Tibial artery (tissue), 4 donors: Measurements from ENCODE around the gene RASL10A.

Source experiments
- DNase-seq, 2 donors: peaks; one replicate each; pipeline ENCODE4 v3.0.0-alpha.2; 2019
- H3K27ac ChIP-seq, 2 donors: fragments of 200-600 bp; sonication (generic) in 1 of 2; 1 replicate in 1 of 2; 2 replicates in 1 of 2; pipeline ENCODE4 v1.5.1; 2018 to 2019; ENCODE audit warnings: mild to moderate bottlenecking in 1 of 2
- H3K27me3 ChIP-seq, 2 donors: fragments of 200-600 bp; sonication (generic) in 1 of 2; one replicate each; pipeline versions ENCODE4 v1.5.1 to v1.6.0; 2016 to 2019
- H3K36me3 ChIP-seq, 3 donors: fragments of 200-600 bp; sonication (generic) in 2 of 3; one replicate each; pipeline ENCODE4 v1.5.1; 2016 to 2019; ENCODE audit warnings: mild to moderate bottlenecking in 2 of 3
- H3K4me1 ChIP-seq, 4 donors: fragments of 200-600 bp; sonication (generic) in 2 of 4; 1 replicate in 3 of 4; 2 replicates in 1 of 4; pipeline ENCODE4 v1.5.1; 2016 to 2019
- H3K4me3 ChIP-seq, 2 donors: fragments of 200-600 bp; sonication (generic) in 1 of 2; 1 replicate in 1 of 2; 2 replicates in 1 of 2; pipeline ENCODE4 v1.5.1; 2018 to 2019; ENCODE audit warnings: mild to moderate bottlenecking in 2 of 2
- H3K9me3 ChIP-seq, 3 donors: fragments of 200-600 bp; sonication (generic) in 1 of 3; one replicate each; pipeline ENCODE4 v1.5.1; 2016 to 2019
- intact Hi-C: fragments of 100-400 bp; cut with DNase I; formaldehyde crosslinking; loops from one replicate; pipeline ENCODE4 v1.15.0; 2023; ENCODE audit warnings: low total_unique reads
- TF ChIP-seq, protein P1 (sequence below), 2 experiments: fragments of 200-600 bp in 1 of 2; fragments of 450-650 bp in 1 of 2; IDR thresholded peaks; one replicate each; pipeline ENCODE4 v1.5.1; 2017 to 2019; ENCODE audit warnings: antibody characterized with exemption in 2 of 2, mild to moderate bottlenecking in 1 of 2, moderate library complexity in 1 of 2

RASL10A gene

GRCh38 chr22:29329581-29329980 lies 14.1 kb upstream of the RASL10A start:
- H3K27ac ChIP-seq, result no peak overlapping the region
- TF ChIP-seq, protein P1, sequence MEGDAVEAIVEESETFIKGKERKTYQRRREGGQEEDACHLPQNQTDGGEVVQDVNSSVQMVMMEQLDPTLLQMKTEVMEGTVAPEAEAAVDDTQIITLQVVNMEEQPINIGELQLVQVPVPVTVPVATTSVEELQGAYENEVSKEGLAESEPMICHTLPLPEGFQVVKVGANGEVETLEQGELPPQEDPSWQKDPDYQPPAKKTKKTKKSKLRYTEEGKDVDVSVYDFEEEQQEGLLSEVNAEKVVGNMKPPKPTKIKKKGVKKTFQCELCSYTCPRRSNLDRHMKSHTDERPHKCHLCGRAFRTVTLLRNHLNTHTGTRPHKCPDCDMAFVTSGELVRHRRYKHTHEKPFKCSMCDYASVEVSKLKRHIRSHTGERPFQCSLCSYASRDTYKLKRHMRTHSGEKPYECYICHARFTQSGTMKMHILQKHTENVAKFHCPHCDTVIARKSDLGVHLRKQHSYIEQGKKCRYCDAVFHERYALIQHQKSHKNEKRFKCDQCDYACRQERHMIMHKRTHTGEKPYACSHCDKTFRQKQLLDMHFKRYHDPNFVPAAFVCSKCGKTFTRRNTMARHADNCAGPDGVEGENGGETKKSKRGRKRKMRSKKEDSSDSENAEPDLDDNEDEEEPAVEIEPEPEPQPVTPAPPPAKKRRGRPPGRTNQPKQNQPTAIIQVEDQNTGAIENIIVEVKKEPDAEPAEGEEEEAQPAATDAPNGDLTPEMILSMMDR (IDR thresholded peaks at IDR 0.05), result no peak
- H3K4me1 ChIP-seq, result peaks cover 0 to 4% (median 0%) of the 10 kb centered on the region in 4 donors
- peaks cover 18 to 82% (median 69%) of the 10 kb centered on the region in 3 donors for H3K36me3 ChIP-seq
- intact Hi-C loops, result no loop called here
- no peak overlapping the region for H3K4me3 ChIP-seq
- no peak for DNase-seq
- no peaks in the 10 kb centered on the region for H3K27me3 ChIP-seq
- no peaks in the 10 kb centered on the region for H3K9me3 ChIP-seq

- H3K27ac ChIP-seq, result no peak overlapping the region
- no peak overlapping the region for H3K4me3 ChIP-seq
- no peak for DNase-seq
- no peaks in the 10 kb centered on the region for H3K27me3 ChIP-seq
- intact Hi-C loops, result no loop called here
- peaks cover 18 to 74% (median 62%) of the 10 kb centered on the region in 3 donors for H3K36me3 ChIP-seq
- peaks cover 0 to 4% (median 0%) of the 10 kb centered on the region in 4 donors for H3K4me1 ChIP-seq
- TF ChIP-seq, protein P1 (IDR thresholded peaks at IDR 0.05), result no peak
- H3K9me3 ChIP-seq, result no peaks in the 10 kb centered on the region
These were observed 13.3 kb upstream of the RASL10A start for GRCh38 chr22:29328566-29329500.

GRCh38 chr22:29328055-29328454 lies 12.6 kb upstream of the RASL10A start:
- peaks cover 18 to 67% (median 56%) of the 10 kb centered on the region in 3 donors for H3K36me3 ChIP-seq
- no peak overlapping the region for H3K27ac ChIP-seq
- no peak for DNase-seq
- no peak overlapping the region for H3K4me3 ChIP-seq
- intact Hi-C loops, result no loop called here
- H3K4me1 ChIP-seq, result peaks cover 0 to 4% (median 0%) of the 10 kb centered on the region in 4 donors
- TF ChIP-seq, protein P1 (IDR thresholded peaks at IDR 0.05), result no peak
- no peaks in the 10 kb centered on the region for H3K9me3 ChIP-seq
- no peaks in the 10 kb centered on the region for H3K27me3 ChIP-seq

GRCh38 chr22:29327089-29327764 lies 11.7 kb upstream of the RASL10A start:
- intact Hi-C loops, result no loop called here

DNA sequence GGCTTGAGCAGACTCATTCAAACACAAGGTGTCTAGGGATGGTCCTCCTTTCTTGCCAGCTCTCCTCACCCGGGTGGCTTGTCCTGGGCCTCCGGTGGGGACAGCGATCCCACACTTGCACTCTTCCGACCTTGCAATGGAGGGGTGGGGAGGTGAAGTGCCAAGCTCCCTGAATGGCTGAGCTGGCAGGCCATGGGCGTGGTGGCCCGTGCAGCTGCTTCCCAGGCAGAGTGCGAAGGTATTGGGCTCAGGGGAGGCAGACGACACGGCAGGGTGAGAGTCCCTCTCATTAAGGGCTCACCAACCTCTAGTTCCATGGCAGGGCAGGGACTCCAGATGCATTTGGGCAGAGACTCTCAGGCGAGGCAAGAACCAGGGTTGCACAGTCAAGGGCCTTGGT lies 11.0 kb upstream of the RASL10A start:
- DNase-seq, result no peak
- no peaks in the 10 kb centered on the region for H3K9me3 ChIP-seq
- TF ChIP-seq, protein P1 (IDR thresholded peaks at IDR 0.05), result no peak
- no peaks in the 10 kb centered on the region for H3K27me3 ChIP-seq
- H3K36me3 ChIP-seq, result peaks cover 18 to 55% (median 50%) of the 10 kb centered on the region in 3 donors
- H3K4me1 ChIP-seq, result peaks cover 0 to 4% (median 0%) of the 10 kb centered on the region in 4 donors
- no peak overlapping the region for H3K27ac ChIP-seq
- no peak overlapping the region for H3K4me3 ChIP-seq
- intact Hi-C loops, result no loop called here

More at GRCh38 chr22:29327089-29327764, 11.7 kb upstream of the RASL10A start:
- TF ChIP-seq, protein P1 (IDR thresholded peaks at IDR 0.05), result no peak
- no peak for DNase-seq
- Histone ChIP-seq H3K9me3 (no peaks in the 10 kb centered on the region), H3K4me1 (peaks cover 0 to 4% (median 0%) of the 10 kb centered on the region in 4 donors), H3K27ac (no peak overlapping the region), H3K36me3 (peaks cover 18 to 58% (median 53%) of the 10 kb centered on the region in 3 donors), H3K4me3 (no peak overlapping the region), H3K27me3 (no peaks in the 10 kb centered on the region)
